ENCODE measurements around the gene NME3.

Gene NME3

DNA sequence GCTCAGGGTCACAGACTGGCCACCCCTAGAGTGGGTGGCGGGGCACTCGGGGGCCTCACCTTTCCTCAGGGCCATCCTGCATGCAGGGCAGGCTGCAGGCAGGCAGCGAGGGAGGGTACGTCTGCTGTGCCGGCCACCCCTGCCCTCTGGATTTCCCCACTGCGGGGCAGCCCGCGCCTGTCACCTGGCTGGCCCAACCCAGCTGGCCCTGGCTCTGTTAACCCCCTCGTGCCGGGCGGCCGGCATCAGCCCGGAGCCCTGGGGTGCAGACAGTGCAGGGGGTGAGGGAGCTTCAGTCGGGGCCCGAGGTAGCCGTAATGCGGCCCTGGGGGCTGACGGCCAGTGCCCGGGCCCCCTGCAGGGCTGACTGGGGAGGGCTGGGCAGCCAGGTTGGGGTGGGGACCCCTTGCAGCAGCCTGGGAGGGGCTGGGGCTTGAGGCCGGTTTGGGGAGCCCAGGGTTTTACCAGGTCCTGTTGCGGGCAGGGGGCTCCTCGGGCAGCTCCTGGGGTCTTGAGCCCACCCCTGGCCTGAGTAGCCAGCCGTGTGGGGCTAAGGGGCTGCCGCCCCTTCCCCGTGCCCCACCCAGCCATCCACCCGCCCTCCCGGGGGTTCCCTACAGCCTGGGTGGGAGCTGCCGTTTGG lies 22.4 kb upstream of the NME3 start, which contains the start of gene IGFALS:
TSS of gene IGFALS (minus strand) at position 128 of the 643 bp plus-strand sequence. CDS start at position 75, 53 bp downstream.
- DNase-seq: no peak

GRCh38 chr16:1792836-1793577 lies 21.7 kb upstream of the NME3 start:
- peak; percentile 42 for DNase-seq

- peak; percentile 44 for DNase-seq
Measured at GRCh38 chr16:1791943-1792812, 20.8 kb upstream of the NME3 start.

GRCh38 chr16:1791256-1791942 lies 20.1 kb upstream of the NME3 start:
- no peak for DNase-seq

DNA sequence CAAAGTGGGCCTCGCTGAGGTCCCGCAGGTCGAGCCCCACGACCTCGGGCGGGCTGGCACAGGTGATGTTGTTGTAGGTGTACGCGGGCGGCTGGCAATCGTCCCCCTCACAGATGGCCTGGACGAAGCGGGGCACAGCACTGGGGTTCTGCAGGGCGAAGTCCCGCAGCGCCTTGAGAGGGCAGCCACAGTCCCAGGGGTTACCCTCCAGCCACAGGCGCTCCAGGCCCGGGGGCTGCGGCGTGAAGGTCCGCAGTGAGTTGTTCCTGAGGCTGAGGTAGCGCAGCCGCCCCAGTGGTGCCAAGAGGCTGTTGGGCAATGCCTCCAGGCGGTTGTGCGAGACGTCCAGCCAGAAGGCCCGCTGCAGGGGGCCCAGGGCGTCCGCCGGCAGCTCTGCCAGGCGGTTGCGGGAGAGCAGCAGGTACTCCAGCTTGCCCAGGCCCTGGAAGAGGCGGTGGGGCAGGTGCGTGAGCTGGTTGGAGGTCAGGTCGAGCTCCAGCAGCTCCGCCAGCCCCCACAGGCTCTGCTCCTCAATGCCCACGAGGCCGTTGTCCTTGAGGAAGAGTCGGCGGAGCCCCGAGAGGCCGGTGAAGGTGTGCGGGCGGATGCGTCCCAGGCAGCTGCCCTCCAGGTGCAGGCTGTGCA lies 19.4 kb upstream of the NME3 start:
- DNase-seq: no peak

GRCh38 chr16:1790261-1790610 lies 18.9 kb upstream of the NME3 start:
- DNase-seq: no peak

- peak; percentile 47 for DNase-seq
Measured at GRCh38 chr16:1789643-1790045, 18.3 kb upstream of the NME3 start.

DNA sequence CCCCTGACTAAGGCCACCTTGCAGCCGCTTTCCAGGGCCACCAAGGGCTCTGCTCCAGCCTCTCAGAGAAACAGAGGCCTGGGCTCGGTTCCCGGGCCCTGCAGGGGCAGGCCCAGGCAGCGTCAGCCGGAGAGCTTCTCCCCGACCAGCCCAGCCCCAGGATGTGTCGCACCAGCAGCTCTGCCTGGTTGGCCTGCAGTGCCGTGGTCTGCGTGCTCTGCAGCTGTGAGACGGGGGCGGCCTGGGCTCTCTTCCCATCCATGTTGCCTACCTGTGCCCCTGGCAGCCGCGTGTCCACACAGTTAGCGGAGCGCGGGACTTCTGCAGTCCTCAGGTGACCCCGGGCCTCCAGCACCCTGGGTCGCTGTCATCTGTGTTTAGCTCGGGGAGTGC lies 17.4 kb upstream of the NME3 start:
- peak; percentile 43 for DNase-seq

GRCh38 chr16:1788095-1788707 lies 16.9 kb upstream of the NME3 start:
- DNase-seq: peak; percentile 44

- peak; percentile 45 for DNase-seq
Measured at GRCh38 chr16:1787322-1788094, 16.2 kb upstream of the NME3 start.

DNA sequence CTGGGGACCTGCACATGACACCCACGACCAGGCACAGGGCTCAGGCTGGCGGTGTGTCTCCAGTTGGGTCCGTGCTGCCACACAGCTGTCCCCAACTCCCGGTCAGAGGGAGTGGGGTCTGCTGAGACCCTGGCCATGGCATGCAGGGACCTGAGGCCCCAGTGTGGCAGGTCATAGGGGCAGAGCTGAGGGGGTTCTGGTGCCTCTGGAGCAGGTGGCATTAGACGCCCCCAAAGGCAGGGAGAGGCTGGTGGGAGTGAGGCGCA lies 15.6 kb upstream of the NME3 start:
- DNase-seq: peak; percentile 44

GRCh38 chr16:1786242-1787055 lies 15.1 kb upstream of the NME3 start:
- no peak for DNase-seq

DNA sequence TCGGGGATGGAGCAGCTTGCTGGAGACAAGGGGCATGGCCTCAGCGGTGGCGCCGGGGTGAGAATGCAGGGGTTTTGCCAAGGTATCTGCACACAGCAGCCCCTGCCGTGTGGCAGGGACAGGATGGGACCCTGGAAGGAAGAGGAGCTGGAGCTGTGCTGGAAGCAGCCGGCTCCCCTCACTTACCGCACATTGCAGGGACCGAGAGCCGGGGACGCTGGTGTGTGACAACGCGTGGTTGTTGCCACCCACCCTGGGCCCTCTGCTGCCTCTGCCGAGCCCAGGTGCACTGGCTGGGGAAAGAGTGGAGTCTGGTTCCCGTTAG lies 14.5 kb upstream of the NME3 start:
- DNase-seq: no peak

DNA sequence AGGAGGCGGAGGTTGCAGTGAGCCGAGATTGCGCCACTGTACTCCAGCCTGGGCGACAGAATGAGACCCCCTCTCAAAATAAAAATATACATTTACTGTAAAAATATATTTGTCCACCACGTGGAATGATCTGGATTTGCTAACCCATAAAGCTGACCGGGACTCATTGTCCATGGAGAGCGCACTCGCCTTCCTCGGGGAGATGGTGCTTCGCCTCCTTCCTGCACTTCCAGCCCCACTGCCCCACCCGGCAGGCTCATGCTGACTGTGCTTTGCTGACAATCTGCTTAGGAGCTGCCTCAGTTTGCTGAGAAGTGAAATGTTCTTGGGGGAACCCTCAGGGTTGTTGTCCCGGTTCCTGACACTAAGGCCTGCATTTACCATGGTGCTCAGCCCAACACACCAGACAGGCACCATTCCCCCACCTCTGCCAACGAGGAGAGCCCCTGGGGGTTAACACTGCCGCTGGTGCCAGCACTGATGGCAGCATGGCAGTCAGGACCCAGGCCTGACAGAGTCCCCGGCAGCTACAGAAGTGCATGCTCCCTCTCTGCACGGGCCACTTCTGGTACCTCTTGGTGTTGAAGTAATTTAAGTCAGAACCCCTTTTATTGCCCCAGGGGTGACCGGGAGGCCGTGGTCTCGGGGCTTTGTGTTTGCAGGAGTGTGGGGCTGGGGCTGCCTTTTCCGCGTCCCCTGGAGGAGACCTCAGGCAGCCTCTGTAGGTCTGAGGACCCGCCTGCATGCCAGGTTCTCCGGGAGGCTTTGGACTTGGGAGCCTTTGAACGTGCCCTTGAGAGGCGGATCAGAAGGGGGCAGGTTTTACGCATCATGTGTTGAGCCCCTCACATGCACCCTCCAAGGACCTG lies 13.9 kb upstream of the NME3 start:
- no peak for DNase-seq

GRCh38 chr16:1782408-1783264 lies 11.3 kb upstream of the NME3 start, which contains the start of the genes NUBP2 and SPSB3:
NUBP2 (plus strand) TSS chr16:1782960; CDS start chr16:1783021, 61 bp downstream.
SPSB3 (minus strand) TSS chr16:1782571; CDS start chr16:1781483, 1,088 bp downstream.
- DNase-seq: peak; percentile 98

- DNase-seq: no peak
Measured at GRCh38 chr16:1781758-1782407, 10.5 kb upstream of the NME3 start.

DNA sequence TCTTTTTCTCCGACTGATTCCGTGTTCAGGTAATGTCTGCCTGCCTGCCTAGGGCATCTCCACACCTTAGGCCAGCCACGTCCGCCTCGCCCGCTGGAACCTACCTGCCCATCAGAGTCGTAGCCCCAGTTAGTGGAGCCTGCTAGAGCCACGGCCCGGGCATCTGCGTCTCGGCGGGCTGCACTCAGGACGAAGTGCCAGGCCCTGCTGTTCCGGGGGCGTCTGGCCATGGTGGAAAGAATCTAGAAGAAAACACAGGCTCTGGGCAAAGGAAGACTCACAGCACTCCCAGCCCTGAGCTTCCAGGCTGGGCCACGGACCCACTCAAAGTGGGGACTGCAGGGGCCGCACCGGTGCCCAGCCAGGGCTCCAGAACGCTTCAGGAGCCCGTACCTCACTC lies 9.9 kb upstream of the NME3 start:
- no peak for DNase-seq

GRCh38 chr16:1780677-1781072 lies 9.3 kb upstream of the NME3 start:
- DNase-seq: no peak
